SKM-1 (cell line): ENCODE measurements around the gene KDM2A.

Experiments
- DNase-seq: peaks from one replicate; lab custom pipeline; 2025; ENCODE audit not compliant: unreplicated experiment; lab: John Stamatoyannopoulos, UW

The KDM2A gene

GRCh38 chr11:67118801-67119584, at the start of gene KDM2A:
TSS of gene KDM2A (plus strand) at chr11:67119263. CDS start at chr11:67121317, 2,054 bp downstream.
- DNase-seq = peak; percentile 98

GRCh38 chr11:67071420-67072284, 47.4 kb upstream of the KDM2A start:
- DNase-seq = peak; percentile 43

- DNase-seq = no peak
Observed at GRCh38 chr11:67072295-67072694, 46.8 kb upstream of the KDM2A start.

- no peak for DNase-seq
Observed at GRCh38 chr11:67073908-67074307, 45.2 kb upstream of the KDM2A start.

GRCh38 chr11:67076202-67076601, 42.9 kb upstream of the KDM2A start:
- DNase-seq = no peak

- no peak for DNase-seq
Observed at GRCh38 chr11:67079065-67079705, 39.9 kb upstream of the KDM2A start.

- no peak for DNase-seq
Observed at GRCh38 chr11:67082071-67082791, 36.8 kb upstream of the KDM2A start.

DNA sequence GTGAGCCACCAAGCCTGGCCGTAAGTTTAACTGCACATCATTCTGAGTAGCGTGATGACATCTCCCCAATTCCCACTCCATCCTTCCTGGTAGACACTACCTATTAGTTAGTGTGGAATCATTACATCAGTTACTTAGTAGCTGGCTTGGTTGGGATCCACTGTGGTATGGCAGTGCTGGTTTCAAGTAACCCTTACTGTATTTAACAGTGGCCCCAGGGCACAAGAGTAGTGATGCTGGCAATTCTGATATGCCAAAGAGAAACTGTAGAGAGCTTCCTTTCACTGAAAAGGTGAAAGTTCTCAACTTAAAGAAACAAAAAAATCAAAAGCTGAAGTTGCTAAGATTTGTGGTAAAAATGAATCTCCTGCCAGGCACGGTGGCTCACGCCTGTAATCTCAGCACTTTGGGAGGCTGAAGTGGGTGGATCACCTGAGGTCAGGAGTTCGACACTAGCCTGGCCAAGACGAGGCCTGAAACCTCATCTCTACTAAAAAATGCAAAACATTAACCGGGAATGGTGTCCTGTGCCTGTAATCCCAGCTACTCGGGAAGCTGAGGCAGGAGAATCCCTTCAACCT, 35.2 kb upstream of the KDM2A start:
- DNase-seq = no peak

DNA sequence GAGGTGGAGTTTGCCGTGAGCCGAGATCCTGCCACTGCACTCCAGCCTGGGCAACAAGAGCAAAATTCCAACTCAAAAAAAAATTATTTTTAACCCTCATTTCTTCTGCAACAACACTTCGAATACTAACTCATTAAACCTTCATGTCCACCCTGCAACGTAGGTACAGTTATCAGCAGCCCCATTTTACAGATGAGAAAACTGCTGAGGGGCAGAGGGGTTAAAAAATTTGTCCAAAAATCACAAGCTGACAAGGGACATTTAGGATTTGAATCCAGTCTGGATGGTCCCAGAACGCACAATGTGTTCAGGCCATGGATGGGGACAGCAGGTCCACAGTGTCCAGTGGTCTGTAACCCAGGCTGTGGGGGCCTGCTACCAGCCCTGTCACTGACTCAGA, 33.4 kb upstream of the KDM2A start:
- DNase-seq = no peak

- no peak for DNase-seq
Observed at GRCh38 chr11:67090717-67091116, 28.3 kb upstream of the KDM2A start.

DNA sequence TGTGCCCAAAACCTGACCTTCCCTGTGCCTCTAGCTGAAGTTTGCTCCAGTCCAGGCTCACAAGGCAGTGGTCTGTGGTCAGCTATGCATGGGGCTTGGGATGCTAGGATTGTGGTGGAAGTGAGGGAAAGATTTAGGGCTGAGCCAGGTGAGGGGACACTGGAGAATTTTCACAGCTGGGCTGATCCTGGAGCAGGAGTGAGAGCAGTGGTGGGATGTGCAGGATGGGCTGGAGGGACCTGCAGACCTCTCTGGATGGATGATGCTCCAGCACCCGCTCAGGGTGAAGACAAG, 23.9 kb upstream of the KDM2A start:
- no peak for DNase-seq

- DNase-seq = no peak
Observed at GRCh38 chr11:67098799-67099429, 20.1 kb upstream of the KDM2A start.

GRCh38 chr11:67099831-67100324, 19.2 kb upstream of the KDM2A start:
- no peak for DNase-seq

GRCh38 chr11:67102664-67103063, 16.4 kb upstream of the KDM2A start:
- no peak for DNase-seq

- DNase-seq = no peak
Observed at GRCh38 chr11:67105964-67106363, 13.1 kb upstream of the KDM2A start.

DNA sequence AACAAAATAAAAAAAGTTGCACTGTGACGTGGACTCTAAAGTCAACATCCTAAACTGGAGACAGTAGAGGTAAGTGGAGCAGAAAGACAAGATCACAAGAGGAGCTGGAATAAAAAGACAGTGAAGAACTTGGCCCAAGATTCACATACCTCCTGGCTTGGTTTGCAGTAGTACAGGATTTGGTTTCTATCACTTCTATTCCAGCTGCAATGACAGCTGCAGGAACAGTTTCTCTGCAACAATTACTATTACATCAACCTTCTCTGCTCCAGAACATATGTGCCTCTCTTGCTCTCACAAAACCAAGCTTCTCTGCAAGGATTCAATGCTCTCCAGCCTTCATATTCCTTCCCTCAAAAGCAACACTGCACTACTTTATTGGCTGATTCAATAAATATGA, 7.8 kb upstream of the KDM2A start:
- DNase-seq = no peak

- DNase-seq = peak; percentile 60
Observed at GRCh38 chr11:67113231-67113721, 5.8 kb upstream of the KDM2A start.

GRCh38 chr11:67114275-67114896, 4.7 kb upstream of the KDM2A start:
- DNase-seq = no peak

DNA sequence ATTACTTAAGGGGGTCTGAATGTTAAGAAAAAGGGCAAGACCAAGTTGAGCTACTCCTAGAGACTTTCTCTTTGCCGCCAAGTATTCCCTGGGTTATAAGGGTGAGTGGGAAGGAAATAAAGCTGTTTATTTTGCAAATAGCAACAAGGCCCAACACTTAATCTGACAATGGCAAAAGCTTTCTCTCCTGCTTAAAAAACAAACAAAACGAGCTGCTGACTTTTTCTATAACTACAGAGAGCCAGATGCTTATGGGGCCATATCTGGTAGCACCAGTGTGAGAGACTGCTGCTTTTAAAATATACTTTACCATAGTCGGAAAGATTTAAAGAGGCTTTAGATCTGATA, 2.3 kb upstream of the KDM2A start:
- DNase-seq = no peak

- DNase-seq = no peak
Observed at GRCh38 chr11:67117176-67117575, 1.9 kb upstream of the KDM2A start.
